Hematopoietic multipotent progenitor cell (in vitro differentiated cells): ENCODE measurements around the gene DPF3. TPM values are rescaled to one million over a fixed set of nuclear protein-coding genes. Genes with fewer than 3 reads are reported as not detected.

Experiments used
- DNase-seq, 3 donors: peaks; one replicate each; pipeline ENCODE4 v3.0.0-alpha.2; 2011 to 2015; ENCODE audit warnings: low read depth in 2 of 3, low spot score in 2 of 3
- total RNA-seq: library from RNA; depleted of rRNA; stranded (reverse); fragments of >200 nt; gene quantifications from one replicate; pipeline ENCODE4 v1.2.3, GENCODE V29; 2012

The DPF3 gene
- total RNA-seq, 1 donor: under 0.01 TPM

- DNase-seq: no peak
Observed at GRCh38 chr14:72699443-72699842, 194.5 kb downstream of the DPF3 start.

GRCh38 chr14:72692696-72693095 lies 201.2 kb downstream of the DPF3 start:
- peak in 2 of 3 donors; percentile 16 to 53 for DNase-seq

- no peak for DNase-seq
Observed at GRCh38 chr14:72690324-72690723, 203.6 kb downstream of the DPF3 start.

GRCh38 chr14:72688990-72689671 lies 204.8 kb downstream of the DPF3 start:
- DNase-seq: no peak

- DNase-seq: no peak
Observed at GRCh38 chr14:72686832-72687231, 207.1 kb downstream of the DPF3 start.

- DNase-seq: no peak
Observed at GRCh38 chr14:72686101-72686500, 207.8 kb downstream of the DPF3 start.

GRCh38 chr14:72685456-72685855 lies 208.4 kb downstream of the DPF3 start:
- no peak for DNase-seq

GRCh38 chr14:72683787-72684186 lies 210.1 kb downstream of the DPF3 start:
- no peak for DNase-seq

- DNase-seq: no peak
Observed at GRCh38 chr14:72682188-72682587, 211.7 kb downstream of the DPF3 start.

GRCh38 chr14:72680853-72681640 lies 212.9 kb downstream of the DPF3 start:
- DNase-seq: no peak

GRCh38 chr14:72679536-72680151 lies 214.3 kb downstream of the DPF3 start:
- no peak for DNase-seq

- DNase-seq: no peak
Observed at GRCh38 chr14:72679141-72679535, 214.8 kb downstream of the DPF3 start.

- no peak for DNase-seq
Observed at GRCh38 chr14:72678356-72678755, 215.5 kb downstream of the DPF3 start.

- DNase-seq: no peak
Observed at GRCh38 chr14:72677664-72678063, 216.2 kb downstream of the DPF3 start.

GRCh38 chr14:72675126-72675525 lies 218.8 kb downstream of the DPF3 start:
- peak in 1 of 3 donors; percentile 10 for DNase-seq

GRCh38 chr14:72673179-72673578 lies 220.7 kb downstream of the DPF3 start:
- DNase-seq: no peak

- DNase-seq: no peak
Observed at GRCh38 chr14:72666610-72667009, 227.3 kb downstream of the DPF3 start.

- no peak for DNase-seq
Observed at GRCh38 chr14:72665259-72665658, 228.6 kb downstream of the DPF3 start.

GRCh38 chr14:72664651-72665050 lies 229.2 kb downstream of the DPF3 start:
- no peak for DNase-seq

- no peak for DNase-seq
Observed at GRCh38 chr14:72663956-72664650, 229.8 kb downstream of the DPF3 start.

GRCh38 chr14:72663076-72663487 lies 230.8 kb downstream of the DPF3 start:
- DNase-seq: no peak
